Esophagus muscularis mucosa (tissue), 3 donors: ENCODE results near the gene DOCK1.
"Not testable (repeated sequence)": the region's sequence is repeated elsewhere in the genome, so short reads cannot be mapped to it uniquely, and the experiment has no call there.

ENCODE experiments used
- POLR2AphosphoS5 ChIP-seq, 2 donors: sonication (generic); formaldehyde crosslinking; IDR thresholded peaks; one replicate each; pipeline ENCODE4 v1.6.1; 2017; ENCODE audit warnings: antibody characterized with exemption in 2 of 2
- TF ChIP-seq, protein P1 (sequence below), 3 experiments: fragments of 200-600 bp in 2 of 3; fragments of 450-650 bp in 1 of 3; sonication (generic) in 2 of 3; IDR thresholded peaks; one replicate each; pipeline ENCODE4 v1.5.1; 2017 to 2019; ENCODE audit warnings: antibody characterized with exemption in 3 of 3, mild to moderate bottlenecking in 2 of 3, moderate library complexity in 1 of 3

DNA sequence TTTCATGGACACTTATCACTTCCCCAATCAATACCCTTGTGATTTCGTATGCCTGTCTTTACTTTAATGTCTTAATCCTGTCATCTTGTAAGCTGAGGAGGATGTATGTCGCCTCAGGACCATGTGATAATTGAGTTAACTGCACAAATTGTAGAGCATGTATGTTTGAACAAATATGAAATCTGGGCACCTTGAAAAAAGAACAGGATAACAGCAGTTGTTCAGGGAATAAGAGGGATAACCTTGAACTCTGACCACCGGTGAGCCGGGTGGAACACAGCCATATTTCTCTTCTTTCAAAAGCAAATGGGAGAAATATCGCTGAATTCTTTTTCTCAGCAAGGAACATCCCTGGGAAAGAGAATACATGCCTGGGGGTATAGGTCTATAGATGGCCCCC lies 14.4 kb upstream of the DOCK1 start:
- TF ChIP-seq, protein P1, sequence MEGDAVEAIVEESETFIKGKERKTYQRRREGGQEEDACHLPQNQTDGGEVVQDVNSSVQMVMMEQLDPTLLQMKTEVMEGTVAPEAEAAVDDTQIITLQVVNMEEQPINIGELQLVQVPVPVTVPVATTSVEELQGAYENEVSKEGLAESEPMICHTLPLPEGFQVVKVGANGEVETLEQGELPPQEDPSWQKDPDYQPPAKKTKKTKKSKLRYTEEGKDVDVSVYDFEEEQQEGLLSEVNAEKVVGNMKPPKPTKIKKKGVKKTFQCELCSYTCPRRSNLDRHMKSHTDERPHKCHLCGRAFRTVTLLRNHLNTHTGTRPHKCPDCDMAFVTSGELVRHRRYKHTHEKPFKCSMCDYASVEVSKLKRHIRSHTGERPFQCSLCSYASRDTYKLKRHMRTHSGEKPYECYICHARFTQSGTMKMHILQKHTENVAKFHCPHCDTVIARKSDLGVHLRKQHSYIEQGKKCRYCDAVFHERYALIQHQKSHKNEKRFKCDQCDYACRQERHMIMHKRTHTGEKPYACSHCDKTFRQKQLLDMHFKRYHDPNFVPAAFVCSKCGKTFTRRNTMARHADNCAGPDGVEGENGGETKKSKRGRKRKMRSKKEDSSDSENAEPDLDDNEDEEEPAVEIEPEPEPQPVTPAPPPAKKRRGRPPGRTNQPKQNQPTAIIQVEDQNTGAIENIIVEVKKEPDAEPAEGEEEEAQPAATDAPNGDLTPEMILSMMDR (IDR thresholded peaks at IDR 0.05): not testable (repeated sequence)
- TF ChIP-seq POLR2AphosphoS5 (IDR thresholded peaks at IDR 0.05): not testable (repeated sequence)
